HG03565 (cell line): Measurements from ENCODE around the gene SUMF1.

Source experiments
- ATAC-seq: cut with Tn5 transposase; IDR thresholded peaks from one replicate; pipeline ENCODE4 v1.9.1; 2021; ENCODE audit warnings: mild to moderate bottlenecking, moderate library complexity; ENCODE audit not compliant: unreplicated experiment

SUMF1 gene

DNA sequence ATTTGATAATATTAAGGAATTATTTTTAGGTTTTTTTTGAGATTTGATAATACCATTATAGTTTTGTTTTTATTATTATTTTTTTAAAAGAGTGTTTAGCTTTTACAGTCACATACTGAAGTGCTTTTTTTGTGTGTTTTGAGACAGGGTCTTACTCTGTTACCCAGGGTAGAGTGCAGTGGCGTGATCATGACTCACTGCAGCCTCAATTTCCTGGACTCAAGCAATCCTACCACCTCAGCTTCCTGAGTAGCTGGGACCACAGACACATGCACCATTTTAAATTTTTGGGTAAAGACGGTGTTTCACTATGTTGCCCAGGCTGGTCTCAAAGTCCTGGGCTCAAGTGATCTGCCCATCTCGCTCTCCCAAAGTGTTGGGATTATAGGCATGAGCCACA, 73.0 kb downstream of the SUMF1 start:
- no peak for ATAC-seq

GRCh38 chr3:4392992-4393391, 74.1 kb downstream of the SUMF1 start:
- ATAC-seq: no peak

DNA sequence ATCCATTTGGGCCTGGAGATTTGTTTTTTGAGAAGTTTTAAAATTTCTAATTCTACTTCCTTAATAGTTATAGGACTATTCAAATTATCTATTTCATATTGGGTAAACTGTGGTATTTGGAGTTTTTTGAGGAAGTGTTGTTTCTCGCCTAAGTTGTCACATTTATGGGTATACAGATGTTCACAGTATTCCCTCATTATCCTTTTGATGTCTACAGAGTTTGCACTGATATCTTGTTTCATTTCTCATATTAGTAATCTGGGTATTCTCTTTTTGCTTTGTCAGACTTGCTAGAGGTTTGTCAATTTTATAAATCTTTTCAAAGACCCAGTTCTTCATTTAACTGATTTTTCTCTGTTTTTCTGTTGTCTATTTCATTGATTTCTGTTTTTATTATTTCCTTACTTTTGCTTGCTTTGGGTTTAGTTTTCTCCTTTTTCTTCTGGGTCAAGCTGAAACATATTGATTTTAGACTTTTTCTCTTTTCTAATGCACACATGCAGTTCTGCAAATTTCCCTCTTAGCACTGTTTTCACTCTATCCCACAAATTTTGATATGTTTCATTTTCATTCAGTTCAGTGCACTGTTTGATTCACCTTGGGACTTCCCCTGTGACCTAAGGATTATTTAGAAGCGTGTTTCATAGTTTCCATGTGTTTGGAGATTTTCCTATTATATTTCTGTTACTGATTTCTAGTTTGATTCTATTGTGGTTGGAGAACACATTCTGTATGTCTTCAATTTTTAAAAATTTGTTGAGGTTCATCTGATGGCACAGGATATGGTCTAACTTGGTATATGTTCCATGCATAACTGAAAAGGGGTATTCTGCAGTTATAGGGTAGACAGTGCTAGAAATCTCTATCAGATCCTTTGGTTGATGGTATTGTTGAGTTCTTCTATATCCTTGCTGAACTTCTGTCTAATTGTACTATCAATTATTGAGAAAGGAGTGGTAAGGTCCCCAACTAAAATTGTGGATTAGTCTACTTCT, 79.6 kb downstream of the SUMF1 start:
- peak; percentile 74 for ATAC-seq

- ATAC-seq: no peak
Observed at GRCh38 chr3:4385201-4385600, 81.9 kb downstream of the SUMF1 start.

DNA sequence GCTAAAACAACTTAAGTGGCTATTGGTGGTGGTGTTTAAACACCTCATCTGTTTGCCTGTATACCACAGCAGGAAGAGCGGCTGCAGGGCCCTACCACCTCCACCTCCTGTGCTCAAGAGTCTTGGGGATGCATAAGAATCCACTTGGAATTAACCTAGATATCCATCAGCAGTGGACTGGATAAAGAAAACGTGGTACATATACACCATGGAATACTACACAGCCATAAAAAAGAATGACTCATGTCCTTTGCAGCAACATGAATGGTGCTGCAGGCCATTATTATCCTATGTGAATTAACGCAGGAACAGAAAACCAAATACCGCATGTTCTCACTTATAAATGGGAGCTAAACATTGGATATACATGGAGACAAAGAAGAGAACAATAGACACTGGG, 87.1 kb downstream of the SUMF1 start:
- ATAC-seq: no peak

GRCh38 chr3:4376499-4376898, 90.6 kb downstream of the SUMF1 start:
- no peak for ATAC-seq

GRCh38 chr3:4375911-4376310, 91.2 kb downstream of the SUMF1 start:
- ATAC-seq: no peak

DNA sequence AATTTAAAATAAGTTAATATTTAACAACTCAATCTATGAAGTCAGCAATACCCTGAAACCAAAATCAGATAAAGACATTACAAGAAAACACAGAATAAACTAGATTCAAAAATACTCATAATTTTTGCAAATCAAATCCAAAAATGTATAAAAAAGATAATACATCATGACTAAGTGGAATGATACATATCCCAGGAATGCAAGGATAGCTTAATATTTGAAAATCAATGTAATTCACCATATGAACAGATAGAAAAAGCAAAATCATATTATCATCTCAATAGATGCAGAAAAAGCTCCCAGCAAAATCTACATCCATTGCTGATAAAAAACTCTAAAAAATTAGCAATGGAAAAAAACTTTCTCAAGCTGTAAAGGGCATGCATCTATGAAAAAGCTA, 93.4 kb downstream of the SUMF1 start:
- no peak for ATAC-seq

DNA sequence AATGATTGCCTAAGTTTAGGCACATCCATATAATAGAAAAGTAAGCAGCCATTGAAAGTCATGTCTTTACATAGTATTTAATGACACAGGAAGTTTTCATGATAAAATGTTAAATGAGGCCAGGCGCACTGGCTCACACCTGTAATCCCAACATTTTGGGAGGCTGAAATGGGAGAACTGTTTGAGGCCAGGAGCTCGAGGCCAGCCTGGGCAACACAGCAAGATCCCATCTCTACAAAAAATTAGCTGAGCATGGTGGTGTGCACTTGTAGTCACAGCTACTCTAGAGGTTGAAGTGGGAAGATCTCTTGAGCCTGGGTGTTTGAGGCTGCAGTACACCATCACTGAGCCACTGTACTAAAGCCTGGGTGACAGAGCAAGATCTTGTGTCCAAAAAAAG, 104.5 kb downstream of the SUMF1 start:
- no peak for ATAC-seq

DNA sequence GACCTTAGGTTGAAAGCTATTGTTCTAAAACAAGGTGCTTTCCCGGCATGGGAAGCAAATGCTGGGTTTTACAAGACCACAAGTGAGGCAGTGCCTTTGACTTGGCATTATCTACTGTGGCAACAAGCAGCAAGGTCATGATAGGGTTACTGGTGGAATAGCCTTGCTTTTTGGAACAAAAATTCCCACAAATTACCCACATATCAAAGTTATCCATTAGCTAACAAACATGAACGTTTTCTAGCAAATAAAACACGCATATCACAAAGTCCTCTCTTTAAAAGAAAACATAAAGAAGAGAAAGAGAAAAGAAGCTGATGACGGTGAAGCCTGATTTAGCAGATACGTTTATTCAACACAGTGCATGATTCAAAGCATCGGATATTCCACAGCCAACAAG, 106.3 kb downstream of the SUMF1 start:
- ATAC-seq: no peak

GRCh38 chr3:4359805-4360502, 107.1 kb downstream of the SUMF1 start:
- ATAC-seq: no peak

DNA sequence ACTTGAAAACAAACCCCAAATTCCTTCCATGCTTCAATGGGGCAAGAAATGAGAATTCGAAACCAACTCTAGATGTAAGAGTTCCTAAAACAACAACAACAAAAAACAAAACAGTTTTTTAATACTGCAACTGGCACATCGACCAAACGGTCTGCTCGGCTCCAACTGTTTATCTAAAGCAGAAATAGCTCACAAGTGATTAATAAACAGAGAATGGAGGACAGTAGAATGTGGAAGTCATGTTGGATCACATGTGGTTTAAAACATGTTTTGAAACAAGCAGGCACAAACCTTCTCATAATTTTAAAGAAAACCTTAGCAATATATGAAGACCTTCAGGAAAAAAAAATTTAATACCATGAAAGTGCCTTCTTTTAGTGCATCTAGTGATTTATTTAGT, 108.8 kb downstream of the SUMF1 start:
- ATAC-seq: no peak

- ATAC-seq: no peak
Observed at GRCh38 chr3:4356546-4357410, 110.3 kb downstream of the SUMF1 start.

- ATAC-seq: no peak
Observed at GRCh38 chr3:4356220-4356540, 110.9 kb downstream of the SUMF1 start.

DNA sequence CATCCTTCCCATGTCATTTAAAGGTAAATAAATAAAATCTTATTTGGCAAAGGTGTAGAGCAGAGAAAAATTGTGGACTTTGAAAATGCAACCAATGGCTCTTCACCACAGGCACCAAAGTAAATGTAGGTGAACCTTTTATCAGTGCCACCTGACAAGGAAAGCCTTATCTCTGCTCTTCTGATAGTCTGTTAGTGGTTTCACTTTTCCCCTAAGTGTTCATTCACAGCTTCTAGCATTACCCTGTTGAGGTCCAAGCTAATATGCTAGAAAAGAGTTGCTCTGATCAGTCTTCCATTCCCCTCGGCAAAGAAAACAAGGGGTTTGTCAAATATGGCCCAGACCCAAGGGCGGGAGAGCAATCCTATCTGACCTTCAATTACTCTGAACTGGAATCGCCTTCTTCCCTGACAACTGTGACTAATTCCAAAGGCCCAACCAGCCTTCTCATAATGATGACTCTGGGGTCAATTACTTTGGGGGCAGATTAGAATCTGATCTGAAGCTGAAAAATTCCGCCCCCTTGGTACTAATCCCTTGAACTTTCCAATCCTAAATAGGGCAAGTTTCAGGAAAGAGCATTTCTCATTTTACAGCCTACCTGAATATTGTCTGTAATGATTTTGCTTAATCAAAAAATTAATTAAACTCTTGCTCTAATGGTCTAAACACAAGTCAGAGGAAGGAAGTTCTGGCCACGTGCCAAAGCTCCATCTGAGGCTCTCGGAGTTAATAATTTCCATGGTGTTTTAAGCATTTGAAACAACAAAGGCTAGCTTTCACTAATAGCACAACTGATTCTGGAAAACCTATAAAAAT, 111.5 kb downstream of the SUMF1 start:
- no peak for ATAC-seq

DNA sequence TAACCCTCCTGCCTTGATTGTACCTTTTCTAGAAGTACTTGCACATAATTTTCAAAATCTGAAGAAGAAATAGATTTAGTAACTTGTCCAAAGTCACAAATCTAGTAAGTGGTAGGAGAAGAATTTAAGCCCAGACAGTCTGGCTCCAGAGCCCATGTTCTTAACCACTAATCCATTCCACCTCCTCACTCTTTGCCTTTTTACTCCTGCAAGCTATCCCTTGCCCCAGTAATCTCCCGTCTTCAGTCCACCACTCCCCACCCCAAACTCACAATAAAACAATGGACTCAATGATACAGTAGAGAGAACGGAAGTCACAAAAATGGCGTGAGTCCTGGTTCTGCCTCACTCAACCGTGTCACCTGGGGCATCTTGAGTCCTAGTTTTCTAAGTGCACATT, 115.2 kb downstream of the SUMF1 start:
- no peak for ATAC-seq

DNA sequence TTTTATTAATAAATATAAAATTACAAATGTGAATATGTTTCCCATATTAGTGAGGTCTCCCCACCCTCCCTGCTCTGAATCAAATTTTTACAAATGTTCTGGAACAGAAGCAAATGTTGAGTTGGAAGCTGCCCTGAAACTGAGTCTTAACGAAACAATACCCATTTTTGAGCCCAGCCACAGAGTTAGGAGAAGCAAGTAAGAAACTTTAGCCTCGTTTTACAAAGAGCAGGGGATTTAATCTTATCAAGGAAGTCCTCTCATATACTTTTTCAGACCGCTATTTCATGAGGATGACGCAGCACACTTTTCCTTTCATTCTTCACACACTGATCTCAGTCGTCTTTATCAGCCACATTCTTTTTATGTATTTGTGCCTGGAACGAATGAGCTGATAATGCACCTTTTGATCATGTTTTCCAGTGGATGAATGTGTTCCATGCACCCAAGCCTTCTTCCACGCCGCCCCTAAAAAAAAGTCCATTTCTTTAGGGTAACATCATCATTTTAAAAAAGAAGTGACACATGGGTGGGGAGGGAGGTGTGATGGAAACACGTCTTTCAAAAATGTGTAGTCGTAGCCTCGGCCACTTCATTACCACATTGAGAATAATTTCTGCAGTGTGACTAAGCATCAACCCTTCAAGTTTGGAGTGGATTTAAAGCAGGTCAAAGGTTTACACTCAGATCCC, 115.8 kb downstream of the SUMF1 start:
- peak; percentile 19 for ATAC-seq

DNA sequence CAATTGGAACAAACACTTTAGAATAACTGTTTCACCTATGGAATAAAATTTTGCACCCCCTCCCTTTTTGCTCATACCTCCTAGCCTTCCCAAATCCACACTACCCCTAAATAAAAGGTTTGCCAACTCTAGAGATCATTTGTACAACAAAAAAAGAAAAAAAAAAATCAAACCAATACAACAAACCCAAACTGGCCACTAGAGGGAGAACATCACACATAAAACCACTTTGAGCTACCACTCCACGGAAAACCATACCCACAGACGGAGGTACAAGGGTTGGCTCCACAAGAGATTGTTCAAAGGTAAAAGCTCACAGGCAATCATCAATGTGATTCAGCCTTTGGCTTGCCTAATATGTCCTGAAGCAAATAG, 116.3 kb downstream of the SUMF1 start:
- peak; percentile 79 for ATAC-seq

DNA sequence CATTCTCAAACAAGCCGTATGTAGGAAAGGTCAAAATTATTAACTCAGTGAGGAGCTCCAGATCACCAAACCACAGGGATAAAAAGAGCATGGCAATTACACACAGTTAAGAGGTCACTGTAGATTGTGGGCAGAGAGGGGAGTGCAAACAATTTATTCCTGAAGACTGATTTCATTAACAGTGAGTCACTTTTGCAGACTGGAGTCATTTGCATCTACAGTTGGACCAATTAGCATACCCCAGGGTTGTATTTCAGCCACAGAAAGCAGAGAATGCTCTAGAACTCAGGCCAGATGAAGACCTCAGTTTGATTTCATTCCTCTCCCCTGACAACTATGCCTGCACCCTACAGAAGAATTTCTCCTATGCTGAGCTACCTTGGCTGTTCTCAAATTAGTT, 123.8 kb downstream of the SUMF1 start:
- no peak for ATAC-seq

DNA sequence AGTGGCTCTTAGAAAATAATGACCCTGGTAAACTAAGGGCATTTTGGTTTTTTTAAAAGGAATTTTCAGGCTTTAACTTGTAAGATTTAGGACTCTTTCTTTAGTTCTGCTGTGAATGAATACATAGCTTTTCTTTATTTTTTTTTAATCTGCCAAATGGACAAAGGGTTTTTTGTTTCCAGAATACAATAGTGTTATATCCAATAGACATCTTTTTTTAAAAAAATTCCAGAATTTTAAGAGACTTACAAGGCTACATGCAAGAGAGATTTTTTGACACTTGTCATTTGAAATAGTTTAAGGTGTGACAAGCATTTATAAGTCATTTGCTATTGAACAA, 125.8 kb downstream of the SUMF1 start:
- no peak for ATAC-seq
